Ishikawa (cell line): ENCODE measurements around the gene ASPSCR1.

Experiments
- CEBPB ChIP-seq: IDR thresholded peaks from 2 replicates; pipeline ENCODE4 v1.6.1; 2012
- REST ChIP-seq: IDR thresholded peaks from 2 replicates; pipeline ENCODE4 v1.6.1; 2012; ENCODE audit warnings: low read depth, mild to moderate bottlenecking
- TAF1 ChIP-seq: IDR thresholded peaks from 2 replicates; pipeline ENCODE4 v1.6.1; 2012; ENCODE audit warnings: low read depth, mild to moderate bottlenecking
- USF1 ChIP-seq: IDR thresholded peaks from 2 replicates; pipeline ENCODE4 v1.6.1; 2012
- YY1 ChIP-seq: IDR thresholded peaks from 2 replicates; pipeline ENCODE4 v1.6.1; 2012; ENCODE audit warnings: low read depth

DNA sequence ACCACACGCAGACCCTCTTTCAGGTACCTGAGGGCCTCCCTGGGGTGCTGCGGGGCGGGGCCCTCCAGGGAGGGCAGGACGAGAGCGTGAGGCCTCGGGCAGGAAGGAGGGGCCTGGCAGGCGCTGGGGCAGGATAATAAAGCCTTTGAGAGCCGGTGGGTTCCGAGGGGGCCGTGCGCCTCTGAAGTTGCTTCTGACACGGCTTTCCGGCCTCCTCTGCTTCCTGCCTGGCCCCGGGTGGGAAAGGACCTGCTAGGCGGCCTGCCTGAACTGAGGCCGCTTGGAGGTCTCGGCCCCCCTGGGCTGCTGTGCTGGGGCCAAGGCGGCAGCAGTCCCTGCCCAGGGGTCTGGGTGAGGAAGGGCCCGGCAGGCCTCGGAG, 34.8 kb downstream of the ASPSCR1 start:
- TF ChIP-seq YY1, result no peak
- no peak for TF ChIP-seq USF1
- no peak for TF ChIP-seq REST
- no peak for TF ChIP-seq CEBPB
- TF ChIP-seq TAF1, result no peak
